Fibroblast of lung (primary cell): ENCODE data around the gene PIGO.

Source experiments
- EZH2 ChIP-seq: IDR thresholded peaks from 2 replicates; pipeline ENCODE4 v1.5.1; 2012; ENCODE audit warnings: low read length, control low read depth, mild to moderate bottlenecking; ENCODE audit errors: missing control alignments
- TF ChIP-seq, protein P1 (sequence below), 2 donors: IDR thresholded peaks in 1 of 2; conservative IDR thresholded peaks in 1 of 2; 1 replicate in 1 of 2; 2 replicates in 1 of 2; pipeline ENCODE4 v1.5.1; 2011 to 2012; ENCODE audit warnings: low read length in 2 of 2, control low read depth in 1 of 2, inconsistent platforms in 1 of 2, low read depth in 1 of 2, mild to moderate bottlenecking in 1 of 2

DNA sequence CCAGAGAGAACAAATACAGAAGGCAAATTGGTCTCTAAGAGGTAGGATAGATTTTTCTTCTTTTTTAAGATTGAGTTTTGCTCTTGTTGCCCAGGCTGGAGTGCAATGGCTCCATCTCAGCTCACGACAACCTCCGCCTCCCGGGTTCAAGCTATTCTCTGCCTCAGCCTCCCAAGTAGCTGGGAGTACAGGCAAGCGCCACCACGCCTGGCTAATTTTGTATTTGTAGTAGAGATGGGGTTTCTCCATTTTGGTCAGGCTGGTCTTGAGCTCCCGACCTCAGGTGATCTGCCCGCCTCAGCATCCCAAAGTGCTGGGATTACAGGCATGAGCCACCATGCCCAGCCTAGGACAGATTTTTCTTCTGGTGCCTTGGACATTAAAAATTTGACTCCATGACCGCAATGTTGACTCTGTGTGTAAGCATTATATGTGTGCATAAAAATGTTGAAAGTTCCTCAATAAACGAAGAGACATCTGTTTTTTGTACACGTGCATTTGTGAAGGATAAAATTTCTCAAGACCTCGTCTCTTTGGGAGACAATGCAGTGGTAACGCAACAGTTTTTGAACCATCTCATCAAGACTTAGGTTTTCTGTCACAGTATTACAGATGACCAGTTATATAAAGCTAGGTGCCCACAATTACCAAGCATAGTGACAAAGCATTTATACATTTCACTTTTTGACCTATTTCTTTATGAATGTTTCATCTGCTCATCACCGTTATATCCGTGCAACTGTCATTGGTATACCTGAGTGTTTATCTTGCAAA is 41.3 kb downstream of the PIGO start:
- TF ChIP-seq, protein P1, sequence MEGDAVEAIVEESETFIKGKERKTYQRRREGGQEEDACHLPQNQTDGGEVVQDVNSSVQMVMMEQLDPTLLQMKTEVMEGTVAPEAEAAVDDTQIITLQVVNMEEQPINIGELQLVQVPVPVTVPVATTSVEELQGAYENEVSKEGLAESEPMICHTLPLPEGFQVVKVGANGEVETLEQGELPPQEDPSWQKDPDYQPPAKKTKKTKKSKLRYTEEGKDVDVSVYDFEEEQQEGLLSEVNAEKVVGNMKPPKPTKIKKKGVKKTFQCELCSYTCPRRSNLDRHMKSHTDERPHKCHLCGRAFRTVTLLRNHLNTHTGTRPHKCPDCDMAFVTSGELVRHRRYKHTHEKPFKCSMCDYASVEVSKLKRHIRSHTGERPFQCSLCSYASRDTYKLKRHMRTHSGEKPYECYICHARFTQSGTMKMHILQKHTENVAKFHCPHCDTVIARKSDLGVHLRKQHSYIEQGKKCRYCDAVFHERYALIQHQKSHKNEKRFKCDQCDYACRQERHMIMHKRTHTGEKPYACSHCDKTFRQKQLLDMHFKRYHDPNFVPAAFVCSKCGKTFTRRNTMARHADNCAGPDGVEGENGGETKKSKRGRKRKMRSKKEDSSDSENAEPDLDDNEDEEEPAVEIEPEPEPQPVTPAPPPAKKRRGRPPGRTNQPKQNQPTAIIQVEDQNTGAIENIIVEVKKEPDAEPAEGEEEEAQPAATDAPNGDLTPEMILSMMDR (conservative IDR thresholded peaks at IDR 0.05 in 1 of 2, IDR thresholded peaks at IDR 0.05 in 1 of 2; ENCODE audit: low read depth in 1 of 2, low read length in 2 of 2), result no peak
- no peak for TF ChIP-seq EZH2
